ENCODE data around the gene ANKRD10. TPM values are rescaled to one million over a fixed set of nuclear protein-coding genes. Genes with fewer than 3 reads are reported as not detected.

Gene ANKRD10
- total and polyA plus RNA-seq, 2 of the 8 experiments (the other 6 are each of a cell fraction or from before 2014, with no cell fraction given) = 146 to 218 TPM

DNA sequence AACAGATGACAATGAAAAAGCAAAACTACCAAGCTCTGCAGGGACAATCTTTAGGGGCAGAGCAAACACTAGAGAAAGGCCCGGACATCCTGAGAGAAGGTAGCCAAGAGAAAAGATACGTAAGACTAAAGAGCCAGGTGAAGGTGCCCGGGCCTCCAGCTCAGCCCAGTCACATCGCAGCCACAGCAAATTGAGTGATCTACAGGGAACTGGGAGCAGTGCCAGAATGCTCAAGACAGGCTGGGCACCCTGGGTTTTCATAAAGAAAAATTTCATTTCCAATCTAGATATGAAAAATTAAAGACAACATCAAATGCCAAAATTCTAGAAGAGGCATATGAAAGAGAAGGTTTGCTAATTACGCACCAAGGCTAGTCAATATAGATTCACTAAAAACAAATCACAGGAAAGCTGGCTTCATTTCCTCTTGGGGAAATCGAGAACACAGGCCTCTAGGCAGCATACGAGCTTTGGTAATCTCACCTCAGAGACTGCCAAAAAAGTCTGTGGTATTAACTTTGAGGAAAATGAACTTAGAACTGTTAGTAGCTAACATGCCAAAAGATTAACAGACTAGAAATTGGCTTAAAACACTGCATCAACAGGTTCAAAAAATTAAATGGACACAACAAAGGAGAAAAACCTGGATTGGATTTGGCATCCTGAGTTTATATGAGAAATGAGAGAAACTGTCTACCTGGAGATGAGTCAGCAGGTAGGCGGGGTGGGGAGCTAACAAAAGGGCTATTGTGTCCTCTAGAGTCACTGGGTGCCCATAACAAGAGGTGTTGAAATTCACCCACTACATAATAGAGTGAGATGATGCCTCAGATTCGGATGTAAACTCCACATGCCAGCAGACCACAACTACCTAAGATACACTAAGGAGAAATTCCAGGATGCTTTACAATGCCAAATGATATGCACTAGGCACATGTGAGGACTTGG is 6.6 kb downstream of the ANKRD10 start (continued):
- TF ChIP-seq, protein P1, sequence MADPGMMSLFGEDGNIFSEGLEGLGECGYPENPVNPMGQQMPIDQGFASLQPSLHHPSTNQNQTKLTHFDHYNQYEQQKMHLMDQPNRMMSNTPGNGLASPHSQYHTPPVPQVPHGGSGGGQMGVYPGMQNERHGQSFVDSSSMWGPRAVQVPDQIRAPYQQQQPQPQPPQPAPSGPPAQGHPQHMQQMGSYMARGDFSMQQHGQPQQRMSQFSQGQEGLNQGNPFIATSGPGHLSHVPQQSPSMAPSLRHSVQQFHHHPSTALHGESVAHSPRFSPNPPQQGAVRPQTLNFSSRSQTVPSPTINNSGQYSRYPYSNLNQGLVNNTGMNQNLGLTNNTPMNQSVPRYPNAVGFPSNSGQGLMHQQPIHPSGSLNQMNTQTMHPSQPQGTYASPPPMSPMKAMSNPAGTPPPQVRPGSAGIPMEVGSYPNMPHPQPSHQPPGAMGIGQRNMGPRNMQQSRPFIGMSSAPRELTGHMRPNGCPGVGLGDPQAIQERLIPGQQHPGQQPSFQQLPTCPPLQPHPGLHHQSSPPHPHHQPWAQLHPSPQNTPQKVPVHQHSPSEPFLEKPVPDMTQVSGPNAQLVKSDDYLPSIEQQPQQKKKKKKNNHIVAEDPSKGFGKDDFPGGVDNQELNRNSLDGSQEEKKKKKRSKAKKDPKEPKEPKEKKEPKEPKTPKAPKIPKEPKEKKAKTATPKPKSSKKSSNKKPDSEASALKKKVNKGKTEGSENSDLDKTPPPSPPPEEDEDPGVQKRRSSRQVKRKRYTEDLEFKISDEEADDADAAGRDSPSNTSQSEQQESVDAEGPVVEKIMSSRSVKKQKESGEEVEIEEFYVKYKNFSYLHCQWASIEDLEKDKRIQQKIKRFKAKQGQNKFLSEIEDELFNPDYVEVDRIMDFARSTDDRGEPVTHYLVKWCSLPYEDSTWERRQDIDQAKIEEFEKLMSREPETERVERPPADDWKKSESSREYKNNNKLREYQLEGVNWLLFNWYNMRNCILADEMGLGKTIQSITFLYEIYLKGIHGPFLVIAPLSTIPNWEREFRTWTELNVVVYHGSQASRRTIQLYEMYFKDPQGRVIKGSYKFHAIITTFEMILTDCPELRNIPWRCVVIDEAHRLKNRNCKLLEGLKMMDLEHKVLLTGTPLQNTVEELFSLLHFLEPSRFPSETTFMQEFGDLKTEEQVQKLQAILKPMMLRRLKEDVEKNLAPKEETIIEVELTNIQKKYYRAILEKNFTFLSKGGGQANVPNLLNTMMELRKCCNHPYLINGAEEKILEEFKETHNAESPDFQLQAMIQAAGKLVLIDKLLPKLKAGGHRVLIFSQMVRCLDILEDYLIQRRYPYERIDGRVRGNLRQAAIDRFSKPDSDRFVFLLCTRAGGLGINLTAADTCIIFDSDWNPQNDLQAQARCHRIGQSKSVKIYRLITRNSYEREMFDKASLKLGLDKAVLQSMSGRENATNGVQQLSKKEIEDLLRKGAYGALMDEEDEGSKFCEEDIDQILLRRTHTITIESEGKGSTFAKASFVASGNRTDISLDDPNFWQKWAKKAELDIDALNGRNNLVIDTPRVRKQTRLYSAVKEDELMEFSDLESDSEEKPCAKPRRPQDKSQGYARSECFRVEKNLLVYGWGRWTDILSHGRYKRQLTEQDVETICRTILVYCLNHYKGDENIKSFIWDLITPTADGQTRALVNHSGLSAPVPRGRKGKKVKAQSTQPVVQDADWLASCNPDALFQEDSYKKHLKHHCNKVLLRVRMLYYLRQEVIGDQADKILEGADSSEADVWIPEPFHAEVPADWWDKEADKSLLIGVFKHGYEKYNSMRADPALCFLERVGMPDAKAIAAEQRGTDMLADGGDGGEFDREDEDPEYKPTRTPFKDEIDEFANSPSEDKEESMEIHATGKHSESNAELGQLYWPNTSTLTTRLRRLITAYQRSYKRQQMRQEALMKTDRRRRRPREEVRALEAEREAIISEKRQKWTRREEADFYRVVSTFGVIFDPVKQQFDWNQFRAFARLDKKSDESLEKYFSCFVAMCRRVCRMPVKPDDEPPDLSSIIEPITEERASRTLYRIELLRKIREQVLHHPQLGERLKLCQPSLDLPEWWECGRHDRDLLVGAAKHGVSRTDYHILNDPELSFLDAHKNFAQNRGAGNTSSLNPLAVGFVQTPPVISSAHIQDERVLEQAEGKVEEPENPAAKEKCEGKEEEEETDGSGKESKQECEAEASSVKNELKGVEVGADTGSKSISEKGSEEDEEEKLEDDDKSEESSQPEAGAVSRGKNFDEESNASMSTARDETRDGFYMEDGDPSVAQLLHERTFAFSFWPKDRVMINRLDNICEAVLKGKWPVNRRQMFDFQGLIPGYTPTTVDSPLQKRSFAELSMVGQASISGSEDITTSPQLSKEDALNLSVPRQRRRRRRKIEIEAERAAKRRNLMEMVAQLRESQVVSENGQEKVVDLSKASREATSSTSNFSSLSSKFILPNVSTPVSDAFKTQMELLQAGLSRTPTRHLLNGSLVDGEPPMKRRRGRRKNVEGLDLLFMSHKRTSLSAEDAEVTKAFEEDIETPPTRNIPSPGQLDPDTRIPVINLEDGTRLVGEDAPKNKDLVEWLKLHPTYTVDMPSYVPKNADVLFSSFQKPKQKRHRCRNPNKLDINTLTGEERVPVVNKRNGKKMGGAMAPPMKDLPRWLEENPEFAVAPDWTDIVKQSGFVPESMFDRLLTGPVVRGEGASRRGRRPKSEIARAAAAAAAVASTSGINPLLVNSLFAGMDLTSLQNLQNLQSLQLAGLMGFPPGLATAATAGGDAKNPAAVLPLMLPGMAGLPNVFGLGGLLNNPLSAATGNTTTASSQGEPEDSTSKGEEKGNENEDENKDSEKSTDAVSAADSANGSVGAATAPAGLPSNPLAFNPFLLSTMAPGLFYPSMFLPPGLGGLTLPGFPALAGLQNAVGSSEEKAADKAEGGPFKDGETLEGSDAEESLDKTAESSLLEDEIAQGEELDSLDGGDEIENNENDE (IDR thresholded peaks at IDR 0.05; ENCODE audit: insufficient replicate concordance, low read length) = no peak
- TF ChIP-seq HDAC2 (IDR thresholded peaks at IDR 0.05; ENCODE audit: borderline replicate concordance in 1 of 2, low read depth in 2 of 2, low read length in 2 of 2) = no peak; a peak in 1 of 4 replicates
- TF ChIP-seq NANOG (IDR thresholded peaks at IDR 0.05; ENCODE audit: insufficient read depth, low read depth, low read length, poor library complexity, severe bottlenecking) = peak; percentile 6
- TF ChIP-seq SAP30 (IDR thresholded peaks at IDR 0.05; ENCODE audit: insufficient read depth, insufficient replicate concordance, low read length) = no peak
- no peak for TF ChIP-seq RBBP5 (IDR thresholded peaks at IDR 0.05; ENCODE audit: borderline replicate concordance, low read depth, low read length)
- TF ChIP-seq CBX5 (IDR thresholded peaks at IDR 0.05; ENCODE audit: low read depth, low read length) = no peak
- TF ChIP-seq, protein P2, sequence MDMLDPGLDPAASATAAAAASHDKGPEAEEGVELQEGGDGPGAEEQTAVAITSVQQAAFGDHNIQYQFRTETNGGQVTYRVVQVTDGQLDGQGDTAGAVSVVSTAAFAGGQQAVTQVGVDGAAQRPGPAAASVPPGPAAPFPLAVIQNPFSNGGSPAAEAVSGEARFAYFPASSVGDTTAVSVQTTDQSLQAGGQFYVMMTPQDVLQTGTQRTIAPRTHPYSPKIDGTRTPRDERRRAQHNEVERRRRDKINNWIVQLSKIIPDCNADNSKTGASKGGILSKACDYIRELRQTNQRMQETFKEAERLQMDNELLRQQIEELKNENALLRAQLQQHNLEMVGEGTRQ (IDR thresholded peaks at IDR 0.05; ENCODE audit: low read length) = no peak

Measured in H1 (cell line).